Measurements from ENCODE around the gene KIF26A. TPM values are rescaled to one million over a fixed set of nuclear protein-coding genes. Genes with fewer than 3 reads are reported as not detected.

Gene KIF26A
- polyA plus RNA-seq, 1 of the 3 experiments (the other 2 are of a cell fraction), result 1.7 TPM

DNA sequence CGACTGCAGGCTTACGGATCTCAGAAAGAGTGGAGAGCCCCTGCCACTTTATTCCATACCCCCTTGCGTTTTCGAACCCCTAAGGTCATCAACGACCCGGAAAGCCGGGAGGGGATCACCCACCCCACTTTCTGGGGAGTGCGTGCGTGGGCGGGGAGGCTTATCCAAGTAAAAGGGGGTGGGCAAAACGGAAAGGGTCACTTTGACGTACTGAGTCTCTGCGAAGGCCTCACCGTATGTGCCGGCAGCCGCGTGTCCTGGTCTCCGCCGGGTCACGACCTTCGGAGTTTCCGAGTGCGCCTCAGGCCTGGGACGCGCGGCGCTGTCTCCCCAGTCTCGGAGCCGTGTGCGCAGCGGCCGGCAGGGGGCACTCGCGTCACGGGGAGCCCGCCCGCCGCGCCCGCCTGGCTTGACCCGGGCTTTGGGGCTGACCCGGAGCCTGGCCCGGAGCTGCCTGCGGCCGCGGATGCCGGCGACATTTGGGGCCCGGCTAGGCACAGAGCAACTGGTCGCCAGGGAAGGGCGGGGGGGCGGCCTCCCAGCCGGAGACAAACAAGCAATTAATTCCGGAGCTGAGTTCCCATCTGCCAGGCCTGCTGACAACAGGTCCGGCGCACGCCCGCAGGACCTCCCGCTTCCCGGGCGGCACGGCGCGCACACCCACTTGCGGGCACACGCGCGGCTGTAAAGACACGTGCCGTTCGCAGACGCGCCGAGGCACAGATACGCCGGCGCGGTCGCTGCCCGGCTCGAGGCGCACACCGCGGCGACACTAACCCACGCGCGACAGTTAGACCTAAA is 890 bp upstream of the KIF26A start (continued):
- TF ChIP-seq FOSL2 (IDR thresholded peaks at IDR 0.05; ENCODE audit: borderline replicate concordance, low read depth) (no peak), NFIC (IDR thresholded peaks at IDR 0.05; ENCODE audit: borderline replicate concordance) (no peak), RAD21 (IDR thresholded peaks at IDR 0.05; ENCODE audit: low read length) (peak; percentile 86), RCOR1 (IDR thresholded peaks at IDR 0.05; ENCODE audit: low read length) (no peak), CHD2 (IDR thresholded peaks at IDR 0.05; ENCODE audit: low read length, partially characterized antibody) (no peak), MEF2A (IDR thresholded peaks at IDR 0.05; ENCODE audit: borderline replicate concordance, low read depth) (no peak), EZH2phosphoT487 (IDR thresholded peaks at IDR 0.05; ENCODE audit: borderline replicate concordance, low read depth) (no peak), RXRA (IDR thresholded peaks at IDR 0.05; ENCODE audit: borderline replicate concordance, low read depth) (no peak), EP300 (IDR thresholded peaks at IDR 0.05; ENCODE audit: borderline replicate concordance in 1 of 2, low read depth in 1 of 2, low read length in 1 of 2) (peak in 1 of 2 experiments; percentile 44; a peak in 1 of 4 replicates)
- TF ChIP-seq, protein P1, sequence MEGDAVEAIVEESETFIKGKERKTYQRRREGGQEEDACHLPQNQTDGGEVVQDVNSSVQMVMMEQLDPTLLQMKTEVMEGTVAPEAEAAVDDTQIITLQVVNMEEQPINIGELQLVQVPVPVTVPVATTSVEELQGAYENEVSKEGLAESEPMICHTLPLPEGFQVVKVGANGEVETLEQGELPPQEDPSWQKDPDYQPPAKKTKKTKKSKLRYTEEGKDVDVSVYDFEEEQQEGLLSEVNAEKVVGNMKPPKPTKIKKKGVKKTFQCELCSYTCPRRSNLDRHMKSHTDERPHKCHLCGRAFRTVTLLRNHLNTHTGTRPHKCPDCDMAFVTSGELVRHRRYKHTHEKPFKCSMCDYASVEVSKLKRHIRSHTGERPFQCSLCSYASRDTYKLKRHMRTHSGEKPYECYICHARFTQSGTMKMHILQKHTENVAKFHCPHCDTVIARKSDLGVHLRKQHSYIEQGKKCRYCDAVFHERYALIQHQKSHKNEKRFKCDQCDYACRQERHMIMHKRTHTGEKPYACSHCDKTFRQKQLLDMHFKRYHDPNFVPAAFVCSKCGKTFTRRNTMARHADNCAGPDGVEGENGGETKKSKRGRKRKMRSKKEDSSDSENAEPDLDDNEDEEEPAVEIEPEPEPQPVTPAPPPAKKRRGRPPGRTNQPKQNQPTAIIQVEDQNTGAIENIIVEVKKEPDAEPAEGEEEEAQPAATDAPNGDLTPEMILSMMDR (IDR thresholded peaks at IDR 0.05), result peak; percentile 75

DNA sequence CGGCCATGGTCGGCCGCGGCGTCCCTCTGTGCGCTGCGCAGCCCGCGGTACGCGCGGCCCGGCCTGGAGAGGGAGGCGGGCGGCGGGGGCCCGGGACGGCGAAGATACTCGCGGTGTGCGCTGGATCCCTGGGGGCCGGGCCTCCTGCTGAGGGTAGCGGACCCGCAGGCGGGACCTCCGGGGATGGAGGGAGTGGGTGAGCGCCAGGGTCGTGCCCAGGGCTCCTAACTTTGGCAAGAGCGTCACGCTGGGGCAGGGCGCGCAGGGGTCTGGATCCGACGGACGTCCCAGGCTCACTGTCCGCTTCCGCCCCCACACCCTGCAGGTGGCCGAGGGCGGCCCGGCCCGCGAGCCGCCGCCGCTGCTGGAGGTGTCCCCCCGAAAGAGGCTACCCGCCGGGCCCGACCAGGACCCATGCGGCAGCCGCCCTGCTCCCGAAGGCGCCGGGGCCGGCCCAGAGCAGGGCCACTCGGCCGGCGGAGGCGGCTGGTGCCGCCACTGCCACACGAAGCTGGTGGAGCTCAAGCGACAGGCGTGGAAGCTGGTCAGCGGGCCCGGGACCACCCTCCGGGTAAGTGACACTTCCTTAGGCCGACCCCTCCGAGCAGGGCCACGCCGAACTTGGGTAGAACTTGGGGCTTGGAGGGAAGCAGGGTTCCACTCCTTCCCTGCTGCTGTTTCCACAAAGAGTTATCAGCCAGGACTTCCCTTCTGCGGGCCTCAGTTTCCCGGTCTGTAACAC is 502 bp downstream of the KIF26A start:
- Histone ChIP-seq H3K4me3 (ENCODE audit: low read depth in 2 of 2, low read length in 1 of 2) (peak overlapping the region; percentile 51 to 70), H4K20me1 (ENCODE audit: insufficient read depth) (no peaks in the 10 kb centered on the region), H3F3A (replicated peaks; ENCODE audit: insufficient read depth) (no peaks in the 10 kb centered on the region)

More for the DNA sequence above, 502 bp downstream of the KIF26A start:
- H3K36me3 ChIP-seq (replicated peaks in 1 of 2; ENCODE audit: control insufficient read depth in 1 of 2, insufficient read depth in 2 of 2, low read length in 1 of 2), result no peaks in the 10 kb centered on the region
- no peak for DNase-seq
- peaks cover 17% of the 10 kb centered on the region for H3K27me3 ChIP-seq (ENCODE audit: insufficient read depth)
- CTCF ChIA-PET, result interaction anchor here (0.9 to 3.3 kb wide), 8 partner anchors 12 to 501 kb away, joined by 3 to 26 read pairs (median 4); no protein-coding TSS in a partner anchor
- POLR2A ChIA-PET, result interaction anchor here (1.3 kb wide), 1 partner anchor 85 kb away, joined by 4 read pairs; no protein-coding TSS in a partner anchor
- H3K79me2 ChIP-seq (ENCODE audit: insufficient read depth), result no peaks in the 10 kb centered on the region
- H3K9ac ChIP-seq, result no peak overlapping the region
- H3K4me1 ChIP-seq (ENCODE audit: control insufficient read depth in 1 of 2, insufficient read depth in 2 of 2, low read depth in 1 of 2, low read length in 1 of 2), result peaks cover 0 to 70% of the 10 kb centered on the region in 2 experiments; a peak in 1 of 4 replicates
- no peak overlapping the region for H2AFZ ChIP-seq (ENCODE audit: low read depth)
- H3K4me2 ChIP-seq, result peak overlapping the region; percentile 90
- TF ChIP-seq RAD21 (IDR thresholded peaks at IDR 0.05; ENCODE audit: low read length) (no peak), EP300 (IDR thresholded peaks at IDR 0.05; ENCODE audit: borderline replicate concordance in 1 of 2, low read depth in 1 of 2, low read length in 1 of 2) (no peak)
- no peaks in the 10 kb centered on the region for H3K9me3 ChIP-seq
- 6% methylated on average over 11 of the region's 73 CpGs for WGBS (ENCODE audit: low lambda C conversion rate)
- H3K27ac ChIP-seq (ENCODE audit: low read depth in 2 of 2, low read length in 1 of 2), result peak overlapping the region in 1 of 2 experiments; percentile 83; a peak in 1 of 4 replicates
- H3K9me2 ChIP-seq, result no peaks in the 10 kb centered on the region

Data from SK-N-SH (cell line).